ENCODE results near the gene IFT81. TPM values are rescaled to one million over a fixed set of nuclear protein-coding genes. Genes with fewer than 3 reads are reported as not detected.

IFT81 gene
- total and polyA plus RNA-seq, 2 experiments from 2014 or later, result 12.6 to 13.7 TPM

- Histone ChIP-seq H3K9me3 (ENCODE audit: low read depth) (no peaks in the 10 kb centered on the region), H2AFZ (no peak overlapping the region), H3K4me3 (no peak overlapping the region), H3K4me1 (ENCODE audit: insufficient read depth) (peaks cover 10% of the 10 kb centered on the region), H3K9me2 (replicated peaks; ENCODE audit: insufficient read depth) (no peaks in the 10 kb centered on the region), H4K20me1 (ENCODE audit: insufficient read depth, poor library complexity, severe bottlenecking) (no peaks in the 10 kb centered on the region), H3K79me2 (no peaks in the 10 kb centered on the region), H3K27ac (no peak overlapping the region), H3K4me2 (no peak overlapping the region), H3K36me3 (replicated peaks; ENCODE audit: insufficient read depth, low read depth) (no peaks in the 10 kb centered on the region), H3K27me3 (no peaks in the 10 kb centered on the region)
- TF ChIP-seq EZH2phosphoT487 (IDR thresholded peaks at IDR 0.05; ENCODE audit: low read depth, severe bottlenecking, unreplicated experiment) (no peak), EZH2 (IDR thresholded peaks at IDR 0.05; ENCODE audit: borderline replicate concordance) (no peak), CTCF (IDR thresholded peaks at IDR 0.05; ENCODE audit: poor library complexity) (no peak)
- DNase-seq (ENCODE audit: low spot score), result no peak
- 85% methylated on average over 3 of the region's 3 CpGs for WGBS (ENCODE audit: low lambda C conversion rate, missing lambda C conversion rate)
Observed at GRCh38 chr12:110179291-110179690, 55.1 kb downstream of the IFT81 start.

- Histone ChIP-seq H4K20me1 (ENCODE audit: insufficient read depth, poor library complexity, severe bottlenecking) (no peaks in the 10 kb centered on the region), H3K27me3 (no peaks in the 10 kb centered on the region), H3K9me3 (ENCODE audit: low read depth) (no peaks in the 10 kb centered on the region), H3K4me1 (ENCODE audit: insufficient read depth) (peaks cover 6% of the 10 kb centered on the region), H3K4me2 (no peak overlapping the region), H3K9me2 (replicated peaks; ENCODE audit: insufficient read depth) (no peaks in the 10 kb centered on the region), H3K4me3 (no peak overlapping the region), H2AFZ (no peak overlapping the region), H3K79me2 (no peaks in the 10 kb centered on the region), H3K27ac (no peak overlapping the region), H3K36me3 (replicated peaks; ENCODE audit: insufficient read depth, low read depth) (no peaks in the 10 kb centered on the region)
- TF ChIP-seq EZH2phosphoT487 (IDR thresholded peaks at IDR 0.05; ENCODE audit: low read depth, severe bottlenecking, unreplicated experiment), result no peak
- no peak for TF ChIP-seq EZH2 (IDR thresholded peaks at IDR 0.05; ENCODE audit: borderline replicate concordance)
- no peak for TF ChIP-seq CTCF (IDR thresholded peaks at IDR 0.05; ENCODE audit: poor library complexity)
- DNase-seq (ENCODE audit: low spot score), result no peak
- WGBS (ENCODE audit: low lambda C conversion rate, missing lambda C conversion rate), result 87% methylated on average over 1 of the region's 1 CpG
Observed at GRCh38 chr12:110180591-110181005, 56.4 kb downstream of the IFT81 start.

- no peaks in the 10 kb centered on the region for H3K36me3 ChIP-seq (replicated peaks; ENCODE audit: insufficient read depth, low read depth)
Observed at GRCh38 chr12:110182281-110182680, 58.1 kb downstream of the IFT81 start.

GRCh38 chr12:110183386-110183785, 59.2 kb downstream of the IFT81 start:
- Histone ChIP-seq H2AFZ (no peak overlapping the region), H3K4me1 (ENCODE audit: insufficient read depth) (no peaks in the 10 kb centered on the region), H3K27ac (no peak overlapping the region), H3K4me3 (no peak overlapping the region), H4K20me1 (ENCODE audit: insufficient read depth, poor library complexity, severe bottlenecking) (no peaks in the 10 kb centered on the region), H3K27me3 (no peaks in the 10 kb centered on the region), H3K36me3 (replicated peaks; ENCODE audit: insufficient read depth, low read depth) (no peaks in the 10 kb centered on the region), H3K9me3 (ENCODE audit: low read depth) (peaks cover 7% of the 10 kb centered on the region), H3K4me2 (no peak overlapping the region), H3K9me2 (replicated peaks; ENCODE audit: insufficient read depth) (no peaks in the 10 kb centered on the region), H3K79me2 (no peaks in the 10 kb centered on the region)
- TF ChIP-seq CTCF (IDR thresholded peaks at IDR 0.05; ENCODE audit: poor library complexity) (no peak), EZH2phosphoT487 (IDR thresholded peaks at IDR 0.05; ENCODE audit: low read depth, severe bottlenecking, unreplicated experiment) (no peak), EZH2 (IDR thresholded peaks at IDR 0.05; ENCODE audit: borderline replicate concordance) (no peak)
- WGBS (ENCODE audit: low lambda C conversion rate, missing lambda C conversion rate), result 93% methylated on average over 3 of the region's 3 CpGs
- no peak for DNase-seq (ENCODE audit: low spot score)

More at GRCh38 chr12:110182281-110182680, 58.1 kb downstream of the IFT81 start:
- H3K4me3 ChIP-seq, result no peak overlapping the region
- H3K27me3 ChIP-seq, result no peaks in the 10 kb centered on the region
- no peaks in the 10 kb centered on the region for H3K9me2 ChIP-seq (replicated peaks; ENCODE audit: insufficient read depth)
- WGBS (ENCODE audit: low lambda C conversion rate, missing lambda C conversion rate), result 100% methylated on average over 1 of the region's 1 CpG
- H2AFZ ChIP-seq, result no peak overlapping the region
- no peaks in the 10 kb centered on the region for H4K20me1 ChIP-seq (ENCODE audit: insufficient read depth, poor library complexity, severe bottlenecking)
- H3K4me1 ChIP-seq (ENCODE audit: insufficient read depth), result no peaks in the 10 kb centered on the region
- no peak for TF ChIP-seq EZH2phosphoT487 (IDR thresholded peaks at IDR 0.05; ENCODE audit: low read depth, severe bottlenecking, unreplicated experiment)
- H3K79me2 ChIP-seq, result no peaks in the 10 kb centered on the region
- H3K27ac ChIP-seq, result no peak overlapping the region
- peaks cover 7% of the 10 kb centered on the region for H3K9me3 ChIP-seq (ENCODE audit: low read depth)
- DNase-seq (ENCODE audit: low spot score), result no peak
- no peak overlapping the region for H3K4me2 ChIP-seq
